HG02981 (cell line): ENCODE measurements around the gene IRF9.

Experiments used
- ATAC-seq: cut with Tn5 transposase; IDR thresholded peaks from one replicate; pipeline ENCODE4 v1.9.1; 2021; ENCODE audit warnings: mild to moderate bottlenecking, moderate library complexity; ENCODE audit not compliant: unreplicated experiment

IRF9 gene

GRCh38 chr14:24146978-24147760, 13.9 kb upstream of the IRF9 start, which contains the start of gene RNF31:
Gene RNF31 (plus strand): TSS chr14:24147498. CDS start chr14:24147699, 201 bp downstream.
- peak; percentile 83 for ATAC-seq

GRCh38 chr14:24147761-24148428, 13.2 kb upstream of the IRF9 start:
- no peak for ATAC-seq

GRCh38 chr14:24149302-24149969, 11.6 kb upstream of the IRF9 start:
- ATAC-seq: no peak

- ATAC-seq: no peak
Measured at GRCh38 chr14:24150061-24150460, 11.0 kb upstream of the IRF9 start.

- no peak for ATAC-seq
Measured at GRCh38 chr14:24150567-24150966, 10.5 kb upstream of the IRF9 start.

- no peak for ATAC-seq
Measured at GRCh38 chr14:24150993-24151392, 10.1 kb upstream of the IRF9 start.

- no peak for ATAC-seq
Measured at GRCh38 chr14:24151404-24152080, 9.5 kb upstream of the IRF9 start.

- ATAC-seq: no peak
Measured at GRCh38 chr14:24155100-24155499, 6.0 kb upstream of the IRF9 start.

GRCh38 chr14:24156840-24157239, 4.2 kb upstream of the IRF9 start:
- ATAC-seq: no peak

GRCh38 chr14:24157331-24157730, 3.7 kb upstream of the IRF9 start:
- no peak for ATAC-seq

GRCh38 chr14:24159777-24160498, 1.1 kb upstream of the IRF9 start:
- no peak for ATAC-seq

GRCh38 chr14:24160499-24160849, 591 bp upstream of the IRF9 start:
- ATAC-seq: no peak

- ATAC-seq: no peak
Measured at GRCh38 chr14:24162093-24162492, 1.0 kb downstream of the IRF9 start.

GRCh38 chr14:24164518-24164991, 3.5 kb downstream of the IRF9 start:
- ATAC-seq: no peak

- ATAC-seq: no peak
Measured at GRCh38 chr14:24165785-24166184, 4.7 kb downstream of the IRF9 start.

- no peak for ATAC-seq
Measured at GRCh38 chr14:24167469-24168114, 6.5 kb downstream of the IRF9 start.

GRCh38 chr14:24171422-24172260, 10.6 kb downstream of the IRF9 start, which contains the start of gene REC8:
Gene REC8 (plus strand): TSS chr14:24172080. CDS start chr14:24172553, 473 bp downstream.
- ATAC-seq: peak; percentile 81

GRCh38 chr14:24172261-24172860, 11.3 kb downstream of the IRF9 start:
- ATAC-seq: no peak

- ATAC-seq: no peak
Measured at GRCh38 chr14:24172871-24173281, 11.8 kb downstream of the IRF9 start.
